HG02943 (cell line): ENCODE data around the gene STMP1.

Experiments
- ATAC-seq: cut with Tn5 transposase; IDR thresholded peaks from one replicate; pipeline ENCODE4 v1.9.1; 2021; ENCODE audit warnings: mild to moderate bottlenecking, low read depth, moderate library complexity; ENCODE audit not compliant: unreplicated experiment

The STMP1 gene

DNA sequence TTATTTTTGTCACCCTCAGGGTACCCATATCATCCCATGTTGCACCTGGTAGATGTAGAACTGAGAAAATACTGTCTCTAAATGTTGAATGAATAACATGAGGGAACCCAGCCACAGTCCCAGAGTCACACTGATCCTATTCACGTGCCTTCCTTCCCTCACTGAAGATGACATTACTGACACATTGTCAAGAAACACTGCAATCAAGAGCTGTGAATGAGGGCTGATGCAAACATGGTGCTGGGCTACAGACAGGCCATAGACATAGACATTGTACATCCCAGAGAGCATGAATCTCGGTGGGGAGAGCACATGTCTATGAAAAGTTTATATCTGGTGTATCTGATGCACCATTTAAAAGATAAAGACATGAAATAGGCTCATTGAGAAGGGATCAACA lies 55.9 kb downstream of the STMP1 start:
- ATAC-seq, result no peak

DNA sequence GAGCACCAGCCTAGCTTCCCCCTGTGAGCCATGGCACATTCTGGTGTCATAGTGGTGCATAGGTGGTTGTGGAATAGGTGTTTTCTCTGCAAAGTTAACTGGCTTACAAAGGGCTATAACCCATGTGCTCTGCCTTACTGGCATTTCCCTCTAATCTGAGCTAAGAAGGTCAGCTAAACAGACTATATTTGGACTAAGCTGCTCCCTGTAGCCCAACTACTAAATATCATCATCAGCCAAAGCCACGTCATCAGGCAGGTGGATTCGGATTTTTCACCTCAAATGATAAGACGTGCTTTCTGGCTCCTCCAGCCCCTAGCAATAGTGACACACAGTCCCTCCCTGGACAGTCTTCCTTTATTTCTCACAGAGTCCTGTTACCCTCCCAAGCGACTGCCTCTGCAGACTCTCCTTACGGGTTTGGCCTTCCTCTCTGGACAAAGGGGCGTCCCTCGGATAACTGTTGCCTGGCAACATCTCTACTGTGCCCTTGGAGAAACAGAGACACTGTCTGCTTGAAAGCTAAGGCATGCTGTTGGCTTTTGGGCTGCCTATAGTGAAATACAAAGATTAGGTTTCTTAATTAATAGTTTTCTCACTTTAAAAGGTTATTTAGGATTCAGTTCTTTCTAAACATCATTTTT lies 56.6 kb downstream of the STMP1 start:
- ATAC-seq, result no peak

DNA sequence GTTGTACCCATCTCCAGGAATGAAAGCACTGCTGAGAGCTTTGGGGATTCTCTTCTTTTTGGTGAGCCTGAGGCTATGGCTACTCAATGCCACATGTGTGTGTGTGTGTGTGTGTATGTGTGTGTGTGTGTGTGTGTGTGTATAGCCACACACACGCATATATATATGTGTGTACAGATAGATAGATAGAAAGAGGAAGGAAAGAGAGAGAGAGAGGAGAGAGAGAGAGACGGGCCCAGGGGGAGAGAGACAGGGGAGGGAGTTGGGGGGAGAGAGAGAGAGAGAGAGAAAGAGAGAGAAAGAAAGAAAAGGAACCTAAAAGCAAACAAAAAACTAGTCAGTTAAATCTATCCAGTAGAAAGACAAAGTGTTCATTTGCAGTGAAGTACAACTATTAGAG lies 57.4 kb downstream of the STMP1 start:
- no peak for ATAC-seq

DNA sequence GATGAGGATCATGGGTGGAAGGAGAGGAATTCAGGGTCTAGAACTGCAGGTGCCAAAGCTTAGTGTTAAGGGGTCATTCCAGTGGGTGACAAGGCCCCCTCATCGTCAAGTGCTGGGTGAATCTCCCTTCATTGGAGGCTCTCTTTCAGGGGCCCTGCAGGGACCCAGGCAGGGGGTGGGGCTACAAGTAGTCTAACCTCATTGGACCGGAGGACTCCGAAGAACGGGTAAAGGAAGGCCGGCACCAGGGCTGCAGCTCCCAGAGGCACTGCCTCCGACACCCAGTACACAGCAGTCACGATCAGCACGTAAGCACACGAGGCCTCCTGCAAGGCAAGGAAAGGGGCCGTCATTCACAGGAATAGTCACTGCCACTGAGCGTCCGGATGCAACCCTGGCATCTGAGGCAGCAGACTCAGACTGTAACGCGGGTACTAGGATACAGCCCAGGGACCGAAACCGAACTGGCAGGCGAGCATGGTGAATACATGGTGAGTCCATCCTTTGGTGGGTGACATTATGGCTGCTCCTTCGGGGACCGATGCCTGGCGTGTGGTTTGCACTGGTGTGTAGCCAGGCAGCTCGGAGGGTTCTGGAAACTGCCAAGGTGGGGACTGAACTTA lies 59.0 kb downstream of the STMP1 start:
- no peak for ATAC-seq

GRCh38 chr7:135723411-135723810 lies 61.1 kb downstream of the STMP1 start:
- no peak for ATAC-seq
